Nephron progenitor cell (in vitro differentiated cells): ENCODE measurements around the gene APOL5.

Experiments used
- DNase-seq: peaks from one replicate; pipeline ENCODE4 v3.0.0; 2021
- H3K27ac Mint-ChIP-seq: 2 replicates; pipeline ENCODE4 v1.8.0; 2021; ENCODE audit warnings: mild to moderate bottlenecking, moderate library complexity, mixed read lengths
- H3K27me3 Mint-ChIP-seq: 2 replicates; pipeline ENCODE4 v1.8.0; 2021; ENCODE audit warnings: mild to moderate bottlenecking, low read depth, mixed read lengths; ENCODE audit not compliant: poor library complexity
- H3K36me3 Mint-ChIP-seq: 2 replicates; pipeline ENCODE4 v1.8.0; 2021; ENCODE audit warnings: low read depth, mixed read lengths
- H3K4me1 Mint-ChIP-seq: 2 replicates; pipeline ENCODE4 v1.8.0; 2021; ENCODE audit warnings: mixed read lengths
- H3K4me3 Mint-ChIP-seq: 2 replicates; pipeline ENCODE4 v1.8.0; 2021; ENCODE audit warnings: mild to moderate bottlenecking, moderate library complexity, mixed read lengths
- H3K9me3 Mint-ChIP-seq: 2 replicates; pipeline ENCODE4 v1.8.0; 2021; ENCODE audit warnings: mild to moderate bottlenecking, moderate library complexity, mixed read lengths
- TF ChIP-seq, protein P1 (sequence below): fragments of 200-600 bp; sonication (generic); IDR thresholded peaks from 2 replicates; pipeline ENCODE4 v1.5.0; 2021; ENCODE audit warnings: antibody characterized with exemption

Gene APOL5

DNA sequence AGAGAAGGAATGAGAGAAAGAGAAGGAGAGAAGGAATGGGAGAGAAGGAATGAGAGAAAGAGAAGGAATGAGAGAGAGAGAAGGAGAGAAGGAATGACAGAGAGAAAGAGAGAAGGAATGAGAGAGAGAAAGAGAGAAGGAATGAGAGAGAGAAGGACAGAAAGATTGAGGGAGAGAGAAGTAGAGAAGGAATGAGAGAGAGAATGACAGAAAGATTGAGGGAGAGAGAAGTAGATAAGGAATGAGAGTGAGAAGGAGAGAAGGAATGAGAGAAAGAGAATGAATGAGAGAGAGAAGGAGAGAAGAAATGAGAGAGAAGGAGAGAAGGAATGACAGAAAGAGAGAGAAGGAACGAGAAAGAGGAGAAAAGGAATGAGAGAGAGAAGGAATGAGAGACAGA, 34.1 kb upstream of the APOL5 start:
- Mint-ChIP-seq H3K27me3 (peaks cover 9% of the 10 kb centered on the region), H3K36me3 (no peaks in the 10 kb centered on the region), H3K4me3 (no peak overlapping the region), H3K4me1 (peaks cover 13% of the 10 kb centered on the region), H3K9me3 (peaks cover 18% of the 10 kb centered on the region), H3K27ac (no peak overlapping the region)
- TF ChIP-seq, protein P1, sequence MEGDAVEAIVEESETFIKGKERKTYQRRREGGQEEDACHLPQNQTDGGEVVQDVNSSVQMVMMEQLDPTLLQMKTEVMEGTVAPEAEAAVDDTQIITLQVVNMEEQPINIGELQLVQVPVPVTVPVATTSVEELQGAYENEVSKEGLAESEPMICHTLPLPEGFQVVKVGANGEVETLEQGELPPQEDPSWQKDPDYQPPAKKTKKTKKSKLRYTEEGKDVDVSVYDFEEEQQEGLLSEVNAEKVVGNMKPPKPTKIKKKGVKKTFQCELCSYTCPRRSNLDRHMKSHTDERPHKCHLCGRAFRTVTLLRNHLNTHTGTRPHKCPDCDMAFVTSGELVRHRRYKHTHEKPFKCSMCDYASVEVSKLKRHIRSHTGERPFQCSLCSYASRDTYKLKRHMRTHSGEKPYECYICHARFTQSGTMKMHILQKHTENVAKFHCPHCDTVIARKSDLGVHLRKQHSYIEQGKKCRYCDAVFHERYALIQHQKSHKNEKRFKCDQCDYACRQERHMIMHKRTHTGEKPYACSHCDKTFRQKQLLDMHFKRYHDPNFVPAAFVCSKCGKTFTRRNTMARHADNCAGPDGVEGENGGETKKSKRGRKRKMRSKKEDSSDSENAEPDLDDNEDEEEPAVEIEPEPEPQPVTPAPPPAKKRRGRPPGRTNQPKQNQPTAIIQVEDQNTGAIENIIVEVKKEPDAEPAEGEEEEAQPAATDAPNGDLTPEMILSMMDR, result no peak
- DNase-seq, result no peak

DNA sequence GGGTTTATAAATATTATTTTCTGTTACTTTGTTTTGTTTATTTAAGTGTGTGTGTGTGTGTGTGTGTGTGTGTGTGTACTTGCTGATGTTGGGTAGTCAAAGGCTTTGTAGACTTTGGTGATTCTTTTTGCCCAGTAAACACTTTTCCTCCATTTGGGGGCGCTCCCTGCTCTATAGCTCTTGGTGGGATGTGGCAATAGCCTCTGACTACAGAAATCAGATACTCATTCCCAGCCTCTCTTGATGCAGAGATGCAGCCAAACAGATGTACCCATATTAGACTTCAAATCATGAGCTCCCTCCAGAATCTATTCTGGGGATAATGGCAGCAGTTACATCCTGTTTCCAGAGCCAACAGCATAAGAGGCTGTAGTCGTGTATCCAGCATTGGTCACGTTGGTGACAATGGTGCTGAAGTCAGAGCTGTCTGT, 33.4 kb upstream of the APOL5 start:
- H3K9me3 Mint-ChIP-seq, result peaks cover 18% of the 10 kb centered on the region
- TF ChIP-seq, protein P1, result no peak
- H3K27ac Mint-ChIP-seq, result no peak overlapping the region
- H3K27me3 Mint-ChIP-seq, result peaks cover 16% of the 10 kb centered on the region
- no peaks in the 10 kb centered on the region for H3K36me3 Mint-ChIP-seq
- DNase-seq, result no peak
- H3K4me1 Mint-ChIP-seq, result peaks cover 13% of the 10 kb centered on the region
- no peak overlapping the region for H3K4me3 Mint-ChIP-seq

DNA sequence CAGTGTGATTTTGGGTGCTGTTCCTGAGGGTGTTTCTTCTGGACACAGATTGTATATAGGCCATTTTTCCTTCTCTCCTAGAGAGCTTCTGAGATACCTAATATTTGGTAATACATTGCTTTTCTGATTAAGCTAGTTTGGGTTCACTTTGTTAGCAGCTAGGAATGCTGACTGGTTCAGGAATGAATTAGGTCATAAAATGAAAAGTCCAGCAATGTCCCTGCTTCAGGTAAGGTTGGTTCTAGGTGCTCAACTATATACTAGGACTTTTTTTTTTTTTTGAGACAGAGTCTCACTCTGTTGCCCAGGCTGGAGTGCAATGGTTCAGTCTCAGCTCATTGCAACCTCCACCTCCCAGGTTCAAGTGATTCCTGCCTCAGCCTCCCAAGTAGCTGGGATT, 32.9 kb upstream of the APOL5 start:
- Mint-ChIP-seq H3K4me3 (no peak overlapping the region), H3K9me3 (peaks cover 18% of the 10 kb centered on the region), H3K36me3 (no peaks in the 10 kb centered on the region), H3K27me3 (peaks cover 17% of the 10 kb centered on the region), H3K4me1 (peaks cover 13% of the 10 kb centered on the region), H3K27ac (no peak overlapping the region)
- TF ChIP-seq, protein P1, result no peak
- no peak for DNase-seq

DNA sequence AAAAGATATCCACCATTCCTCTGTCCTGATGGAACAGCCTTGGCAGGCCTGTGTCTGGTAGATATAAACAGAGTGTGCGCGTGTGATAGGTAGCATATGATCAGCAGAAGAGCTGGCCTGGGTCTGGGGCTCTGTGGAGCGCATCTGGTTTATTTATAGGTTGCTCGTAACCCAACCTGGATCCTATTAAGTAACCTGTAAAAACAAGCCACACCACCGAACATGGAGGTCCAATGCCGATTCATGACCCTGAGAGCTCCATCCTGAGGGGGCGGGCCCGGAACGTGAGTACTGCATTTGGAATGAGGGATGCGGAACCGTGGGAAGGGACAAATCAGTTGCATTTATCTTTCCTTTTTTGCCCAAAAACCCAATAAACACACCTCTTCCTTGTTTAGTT, 31.9 kb upstream of the APOL5 start:
- peaks cover 16% of the 10 kb centered on the region for H3K9me3 Mint-ChIP-seq
- H3K36me3 Mint-ChIP-seq, result no peaks in the 10 kb centered on the region
- TF ChIP-seq, protein P1, result no peak
- DNase-seq, result peak; percentile 15
- H3K27me3 Mint-ChIP-seq, result peaks cover 19% of the 10 kb centered on the region
- no peak overlapping the region for H3K4me3 Mint-ChIP-seq
- H3K27ac Mint-ChIP-seq, result no peak overlapping the region
- H3K4me1 Mint-ChIP-seq, result peaks cover 13% of the 10 kb centered on the region

DNA sequence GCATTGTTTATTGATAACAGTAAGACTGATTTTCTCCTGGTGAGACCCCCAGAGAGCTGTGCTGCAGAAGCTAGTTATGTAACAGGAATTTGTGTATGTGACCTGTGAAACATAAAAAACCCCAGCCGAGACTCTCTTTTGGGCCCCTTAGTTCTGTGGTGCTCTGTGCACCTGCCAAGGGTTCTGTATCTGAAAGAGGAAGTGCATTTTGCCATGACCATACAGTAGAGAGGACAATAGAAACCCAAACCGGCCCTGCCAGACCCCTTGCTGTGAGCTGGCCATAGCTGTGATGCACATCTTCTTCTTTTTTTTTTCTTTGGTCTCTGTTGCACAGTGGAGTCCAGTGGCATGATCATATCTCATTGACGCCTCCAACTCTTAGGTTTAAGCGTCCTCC, 31.4 kb upstream of the APOL5 start:
- no peak overlapping the region for H3K4me3 Mint-ChIP-seq
- TF ChIP-seq, protein P1, result no peak
- peaks cover 22% of the 10 kb centered on the region for H3K27me3 Mint-ChIP-seq
- peaks cover 13% of the 10 kb centered on the region for H3K9me3 Mint-ChIP-seq
- no peak for DNase-seq
- no peak overlapping the region for H3K27ac Mint-ChIP-seq
- peaks cover 13% of the 10 kb centered on the region for H3K4me1 Mint-ChIP-seq
- H3K36me3 Mint-ChIP-seq, result no peaks in the 10 kb centered on the region

DNA sequence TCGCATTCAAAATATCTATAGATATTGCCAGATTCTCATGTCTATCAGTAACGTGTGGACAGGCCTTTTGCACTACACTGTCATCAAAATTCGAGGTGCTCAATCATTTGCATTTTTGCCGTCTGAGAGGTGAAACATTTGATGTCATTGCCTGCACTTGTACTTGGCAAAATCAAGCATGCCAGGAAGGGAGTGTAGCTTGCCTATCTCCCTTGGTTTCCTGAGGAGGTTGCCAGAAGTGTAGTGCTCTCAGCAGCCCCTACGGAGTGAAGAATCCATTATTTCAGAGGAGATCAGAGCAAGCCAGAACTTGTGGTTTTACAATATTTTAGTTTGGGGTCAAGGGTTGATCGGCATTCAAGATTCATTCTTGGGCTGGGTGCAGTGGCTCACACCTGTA, 30.2 kb upstream of the APOL5 start:
- no peaks in the 10 kb centered on the region for H3K36me3 Mint-ChIP-seq
- H3K4me3 Mint-ChIP-seq, result no peak overlapping the region
- TF ChIP-seq, protein P1, result no peak
- peaks cover 6% of the 10 kb centered on the region for H3K9me3 Mint-ChIP-seq
- peaks cover 22% of the 10 kb centered on the region for H3K27me3 Mint-ChIP-seq
- peaks cover 13% of the 10 kb centered on the region for H3K4me1 Mint-ChIP-seq
- no peak overlapping the region for H3K27ac Mint-ChIP-seq
- no peak for DNase-seq
